HG03175 (cell line): ENCODE results near the gene ADSS1.

ENCODE experiments used
- ATAC-seq: cut with Tn5 transposase; IDR thresholded peaks from one replicate; pipeline ENCODE4 v1.9.1; 2021; ENCODE audit warnings: mild to moderate bottlenecking, moderate library complexity; ENCODE audit not compliant: unreplicated experiment

The ADSS1 gene

DNA sequence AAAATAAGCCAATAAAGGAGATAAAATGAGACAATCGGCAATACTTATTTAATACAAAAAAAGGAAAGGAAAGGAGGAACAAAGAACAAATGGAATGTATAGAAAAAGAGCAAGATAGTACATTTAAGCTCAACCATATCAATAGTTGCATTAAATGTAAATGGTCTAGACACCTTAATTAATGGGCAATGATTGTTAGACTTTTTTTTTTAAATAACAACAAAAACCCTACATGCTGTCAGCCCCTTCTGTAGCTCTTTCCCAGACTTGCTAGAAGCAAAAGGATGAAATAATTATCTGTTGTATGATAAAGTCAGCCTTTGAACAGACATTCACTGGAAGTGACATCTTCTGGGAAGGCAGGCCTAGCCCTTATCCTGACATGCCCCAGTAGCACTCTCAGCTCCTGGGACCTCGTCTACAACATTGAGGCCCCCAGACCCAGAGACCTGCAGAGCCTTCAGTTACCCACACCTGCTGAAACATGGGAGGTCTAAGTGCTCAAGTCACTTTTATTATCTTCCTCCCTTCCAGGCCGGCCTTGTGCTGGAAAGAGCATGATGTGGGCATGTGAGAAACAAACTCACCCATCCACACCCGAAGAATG, 42.3 kb downstream of the ADSS1 start:
- ATAC-seq = no peak

DNA sequence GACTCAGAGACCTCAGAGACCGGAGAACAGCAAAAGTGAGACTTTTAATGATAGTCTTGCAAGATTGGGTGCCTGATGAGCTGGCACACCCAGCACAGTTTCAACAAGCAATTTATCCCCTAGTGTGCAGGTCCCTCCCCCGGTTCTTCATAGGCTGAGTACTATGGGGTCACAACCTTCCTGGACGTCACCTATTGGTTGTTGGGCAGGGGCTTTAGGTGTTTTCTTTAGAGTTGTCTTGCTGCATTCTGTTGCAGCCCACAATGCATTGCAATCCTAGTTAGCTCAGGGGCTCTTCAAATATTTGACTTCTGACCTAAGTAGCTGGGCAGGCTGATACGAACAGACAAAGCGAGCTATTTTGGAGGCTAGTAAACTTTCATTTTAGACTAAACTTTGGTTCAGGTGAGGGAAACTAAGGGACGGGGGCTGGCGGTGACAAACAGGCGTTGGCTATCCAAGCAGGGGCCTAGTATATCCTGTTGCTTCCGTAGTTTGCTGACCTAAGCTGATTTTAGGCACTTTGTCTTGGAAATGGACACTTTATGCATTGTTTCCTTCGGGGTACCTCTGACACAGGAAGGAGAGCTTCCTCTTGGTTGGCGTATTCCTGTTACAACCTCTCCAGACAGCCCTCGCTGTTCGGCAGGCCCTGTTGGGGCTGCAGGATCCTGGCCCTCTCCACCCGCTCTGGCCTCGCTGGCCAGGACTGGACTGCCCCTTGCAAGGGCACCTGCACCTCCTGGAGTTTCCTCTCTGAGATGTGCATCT, 43.0 kb downstream of the ADSS1 start:
- ATAC-seq = no peak

DNA sequence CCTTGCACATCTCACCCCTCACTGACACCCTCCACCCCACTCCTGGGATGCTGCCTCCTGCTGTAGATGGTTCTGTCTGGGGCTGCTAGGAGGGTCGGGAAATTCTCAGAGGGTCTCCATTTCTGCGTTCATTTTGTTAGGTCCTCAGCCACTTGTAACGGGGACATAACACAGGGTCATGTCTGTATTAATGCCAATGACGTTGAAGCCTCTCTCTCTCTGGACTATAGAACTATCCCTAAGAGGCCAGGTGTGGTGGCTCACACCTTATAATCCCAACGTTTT, 43.5 kb downstream of the ADSS1 start:
- no peak for ATAC-seq

DNA sequence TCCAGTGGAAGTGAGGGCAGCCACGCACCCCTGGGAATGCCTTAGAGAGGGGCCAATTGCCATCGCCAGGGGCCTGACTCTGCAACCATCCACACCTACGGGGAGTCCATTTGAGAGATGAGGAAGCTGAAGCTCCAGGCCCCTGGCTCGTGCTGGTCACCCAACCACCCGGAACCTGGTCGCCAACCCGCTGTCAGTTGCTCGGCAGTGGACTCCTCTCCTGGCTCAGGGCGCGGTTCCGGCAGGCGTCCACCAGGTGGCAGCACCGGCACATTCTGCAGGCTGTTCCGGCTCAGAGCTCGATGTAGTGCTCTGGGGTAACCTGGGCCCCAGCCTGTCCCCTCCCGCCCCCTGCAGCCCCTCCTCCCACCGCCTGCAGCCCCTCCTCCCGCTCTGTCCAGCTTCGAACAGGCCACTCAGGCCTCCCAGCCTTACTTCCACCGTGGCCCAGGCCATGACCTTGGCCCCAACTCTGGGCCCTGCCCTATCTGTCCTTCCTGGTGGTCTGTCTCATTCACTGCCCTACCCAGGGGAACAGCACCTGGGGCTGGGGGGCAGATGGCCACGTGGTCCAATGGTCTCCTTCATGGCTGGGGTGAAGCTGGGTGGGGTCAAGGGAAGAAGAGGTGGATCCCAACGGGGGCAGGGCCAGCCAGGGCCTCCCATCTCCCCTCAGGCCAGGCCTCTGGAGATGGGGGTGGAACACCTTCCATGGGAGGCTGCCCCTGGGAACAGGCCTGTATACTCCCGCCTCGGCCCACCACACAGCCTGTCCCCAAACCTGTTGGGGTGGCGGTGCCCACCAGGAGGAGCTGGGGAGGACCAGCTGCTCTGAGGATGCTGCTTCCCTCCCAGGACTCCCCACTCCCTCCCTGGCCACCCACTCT, 44.7 kb downstream of the ADSS1 start:
- ATAC-seq = no peak

DNA sequence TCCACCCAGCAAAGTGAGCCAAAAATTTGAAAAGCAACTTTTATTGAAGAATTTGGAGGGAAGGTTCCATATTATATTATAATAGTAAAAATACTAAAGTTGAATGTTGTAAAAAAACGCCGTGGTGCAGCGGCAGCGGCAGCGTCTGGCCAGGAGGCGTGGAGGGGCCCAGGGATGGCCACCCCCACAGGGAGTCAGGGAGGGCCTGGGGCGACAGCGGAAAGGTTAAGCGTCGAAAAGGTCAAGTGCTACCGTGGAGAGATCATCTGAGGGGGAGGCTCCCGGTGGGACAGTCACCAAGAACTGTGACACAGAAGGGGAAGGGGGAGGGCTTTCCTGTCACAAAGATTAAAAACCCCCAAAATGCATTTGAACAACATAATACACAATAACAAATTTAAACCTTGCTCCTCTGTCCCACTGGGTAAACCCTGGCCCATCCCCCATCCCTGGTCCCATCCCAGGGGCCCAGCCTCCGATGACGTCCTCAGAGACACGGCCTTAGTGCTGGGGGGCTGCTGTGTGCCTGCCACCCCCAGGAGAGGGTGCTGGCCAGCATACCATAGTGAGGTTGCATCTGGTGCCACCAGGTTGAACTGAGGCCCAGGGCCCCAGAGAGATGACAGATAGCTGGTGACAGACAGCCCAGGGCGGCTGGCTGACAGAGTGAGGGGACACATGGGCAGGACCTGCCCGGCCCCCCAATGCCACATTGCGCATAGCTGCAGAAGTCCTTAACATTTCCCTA, 45.5 kb downstream of the ADSS1 start:
- no peak for ATAC-seq

DNA sequence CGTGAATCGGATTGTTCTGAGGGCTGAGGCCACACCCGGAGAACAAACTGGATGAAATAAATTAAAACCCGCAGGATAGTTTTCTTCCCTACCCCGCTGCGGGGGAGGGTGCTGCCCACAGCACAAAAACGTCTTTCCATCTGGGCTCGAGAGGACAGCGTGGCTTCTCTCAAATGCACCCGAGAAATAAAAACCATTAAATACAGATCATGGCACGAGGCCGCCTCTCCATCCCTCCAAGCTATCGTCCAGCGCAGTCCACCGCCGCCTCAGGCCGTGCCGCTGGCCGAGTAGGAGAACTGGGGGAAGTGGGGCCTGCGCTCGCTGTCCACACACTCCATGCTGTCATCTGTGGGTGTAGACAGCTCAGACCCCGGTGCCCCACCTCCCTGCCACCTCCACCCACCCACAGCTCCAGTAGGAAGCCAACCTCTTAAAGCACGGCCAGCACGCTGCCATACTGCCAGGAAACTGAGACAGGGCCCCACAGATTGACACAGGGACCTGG, 46.1 kb downstream of the ADSS1 start:
- ATAC-seq = no peak

DNA sequence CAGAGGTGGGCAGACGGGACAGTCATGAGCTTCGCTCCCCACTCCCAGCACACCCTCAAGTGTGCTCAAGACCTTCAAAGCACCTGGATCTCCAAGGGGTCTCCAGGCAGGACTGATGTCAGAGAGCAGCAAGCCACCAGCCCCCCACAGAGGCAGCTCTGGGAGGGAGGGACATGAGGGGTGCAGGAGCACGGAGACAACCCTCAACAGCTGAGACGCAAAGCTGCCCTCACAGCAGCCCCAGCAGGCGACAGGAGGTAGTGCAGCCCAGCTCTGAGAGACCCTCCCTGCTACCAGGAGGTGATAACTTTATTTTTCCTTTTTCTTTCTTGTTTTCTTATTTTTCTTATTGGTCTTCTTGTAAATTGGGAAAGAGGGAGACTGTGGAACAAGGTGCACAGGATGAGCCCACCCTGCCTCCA, 46.8 kb downstream of the ADSS1 start:
- ATAC-seq = no peak

DNA sequence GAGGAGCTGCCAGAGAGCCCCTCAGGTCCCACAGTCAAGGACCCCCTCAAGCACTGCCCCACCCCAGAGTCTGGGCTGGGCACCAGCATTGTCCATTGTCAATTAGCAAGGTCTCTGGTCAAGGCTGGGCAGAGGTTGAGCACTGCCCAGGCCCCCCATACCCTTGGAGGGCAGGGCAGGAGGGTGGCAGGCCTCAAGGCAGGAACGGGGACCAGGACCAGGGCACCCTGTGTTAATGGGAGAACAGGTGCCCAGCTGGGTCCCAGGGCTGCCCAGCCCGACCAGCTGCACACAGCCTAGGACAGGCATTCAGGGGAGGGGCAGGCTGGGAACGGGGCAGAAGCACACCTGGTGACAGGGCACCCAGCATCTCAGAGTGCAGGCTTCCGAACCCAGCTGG, 47.3 kb downstream of the ADSS1 start:
- no peak for ATAC-seq

DNA sequence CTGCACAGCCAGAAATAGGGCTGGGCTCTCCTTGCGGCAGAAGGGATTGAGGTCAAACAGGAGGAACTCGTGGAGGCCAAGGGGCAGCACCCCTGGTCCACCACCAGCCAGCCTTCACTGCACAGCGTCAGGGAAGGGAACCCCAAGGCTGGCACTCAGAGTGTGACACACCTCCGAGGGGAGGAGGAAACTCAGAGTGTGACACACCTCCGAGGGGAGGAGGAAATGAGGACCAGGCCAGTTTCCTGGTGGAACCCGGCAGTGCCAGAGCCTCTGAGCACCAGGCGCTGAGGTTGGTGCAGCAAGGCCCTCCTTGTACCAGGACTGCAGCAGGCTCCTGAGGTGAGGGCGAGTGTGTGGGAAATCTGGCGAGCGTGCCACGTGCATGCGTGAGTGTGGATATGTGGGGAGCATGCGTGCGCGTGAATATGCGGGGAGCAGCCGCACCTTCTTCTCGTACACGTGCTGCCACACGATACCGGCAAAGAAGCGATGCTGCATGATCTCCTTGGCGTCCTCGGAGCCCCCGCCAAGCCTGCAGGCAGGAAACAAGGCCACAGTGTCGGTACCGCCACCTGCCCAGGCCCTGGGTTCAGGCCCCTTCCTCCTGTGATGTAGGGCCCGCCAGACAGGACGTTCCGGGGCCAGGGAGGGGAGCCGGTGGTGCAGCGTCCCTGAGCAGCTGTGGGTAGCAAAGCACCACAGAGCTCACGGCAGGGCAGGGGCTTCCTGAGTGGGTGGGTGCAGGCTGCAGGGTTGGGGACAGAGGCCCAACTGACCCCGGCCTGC, 48.1 kb downstream of the ADSS1 start:
- ATAC-seq = no peak

DNA sequence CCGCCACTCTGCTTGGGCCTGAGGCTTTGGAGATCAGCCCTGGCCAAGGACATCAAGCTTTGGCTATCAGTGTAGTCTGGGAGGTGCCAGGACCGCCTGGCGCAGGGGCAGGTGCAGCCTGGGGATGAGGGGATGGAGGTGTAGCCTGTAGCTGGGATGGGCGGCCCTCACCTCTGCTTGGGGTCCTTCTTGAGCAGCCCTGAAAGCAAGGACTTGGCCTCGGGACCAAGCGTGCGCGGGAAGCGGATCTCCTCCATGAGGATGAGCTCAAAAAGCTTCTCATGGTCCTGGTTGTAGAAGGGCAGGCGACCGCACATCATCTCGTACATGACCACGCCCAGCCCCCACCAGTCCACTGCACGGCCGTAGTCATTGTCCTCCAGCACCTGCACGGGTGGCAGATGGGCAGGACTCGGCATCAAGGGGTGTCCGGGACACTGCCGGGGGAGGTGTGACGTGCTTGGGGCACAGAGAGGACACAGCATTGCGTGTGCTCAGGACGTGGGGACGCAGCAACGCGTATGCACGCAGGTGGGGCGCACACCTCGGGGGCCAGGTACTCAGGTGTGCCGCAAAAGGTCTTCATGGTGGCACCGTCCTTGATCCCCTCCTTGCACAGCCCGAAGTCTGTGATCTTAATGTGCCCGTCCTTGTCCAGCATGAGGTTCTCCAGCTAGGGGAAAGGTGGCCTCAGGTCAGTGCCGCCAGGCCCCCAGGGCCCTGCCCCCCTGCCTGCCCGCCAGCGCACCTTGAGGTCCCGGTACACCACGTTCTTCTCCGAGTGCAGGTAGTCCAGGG, 48.9 kb downstream of the ADSS1 start:
- no peak for ATAC-seq

DNA sequence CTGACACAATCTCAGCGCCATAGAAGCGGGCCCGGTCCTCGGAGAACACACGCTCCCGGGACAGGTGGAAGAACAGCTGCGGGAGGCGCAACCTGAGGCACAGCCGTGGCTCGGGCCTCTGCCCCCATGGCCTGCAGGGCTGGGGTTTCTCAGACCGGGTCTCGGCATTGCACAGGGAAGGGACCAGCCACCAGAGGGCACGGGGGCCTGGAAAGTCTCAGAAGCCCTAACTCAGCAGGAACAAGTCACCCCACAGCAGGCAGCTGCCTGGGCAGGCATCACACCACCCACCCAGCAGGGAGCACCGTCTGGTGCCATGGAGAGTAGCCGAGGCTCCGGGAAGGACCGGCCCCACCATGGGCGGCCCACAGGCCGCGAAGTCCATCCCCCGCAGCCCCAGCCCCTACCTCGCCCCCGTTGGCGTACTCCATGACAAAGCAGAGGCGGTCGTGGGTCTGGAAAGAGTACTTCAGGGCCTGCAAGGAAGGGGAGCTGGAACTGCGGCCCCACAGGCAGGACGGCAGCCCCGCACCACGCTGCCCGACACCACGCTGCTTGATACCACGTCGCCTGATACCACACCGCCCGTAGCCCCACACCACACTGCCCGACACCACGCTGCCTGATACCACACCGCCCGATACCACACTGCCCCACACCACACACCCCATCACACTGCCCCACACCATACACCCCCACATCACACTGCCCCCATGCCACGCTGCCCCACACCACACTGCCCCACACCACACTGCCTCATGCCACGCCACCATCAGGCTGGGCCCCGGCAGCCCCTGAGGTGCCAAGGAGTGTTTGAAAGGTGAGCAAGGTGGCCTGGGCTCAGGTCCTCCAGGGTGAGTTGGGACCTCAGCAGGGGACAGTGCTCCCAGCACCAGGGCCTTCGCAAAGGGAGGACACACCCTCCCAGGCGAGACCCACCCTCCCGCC, 49.8 kb downstream of the ADSS1 start:
- no peak for ATAC-seq

DNA sequence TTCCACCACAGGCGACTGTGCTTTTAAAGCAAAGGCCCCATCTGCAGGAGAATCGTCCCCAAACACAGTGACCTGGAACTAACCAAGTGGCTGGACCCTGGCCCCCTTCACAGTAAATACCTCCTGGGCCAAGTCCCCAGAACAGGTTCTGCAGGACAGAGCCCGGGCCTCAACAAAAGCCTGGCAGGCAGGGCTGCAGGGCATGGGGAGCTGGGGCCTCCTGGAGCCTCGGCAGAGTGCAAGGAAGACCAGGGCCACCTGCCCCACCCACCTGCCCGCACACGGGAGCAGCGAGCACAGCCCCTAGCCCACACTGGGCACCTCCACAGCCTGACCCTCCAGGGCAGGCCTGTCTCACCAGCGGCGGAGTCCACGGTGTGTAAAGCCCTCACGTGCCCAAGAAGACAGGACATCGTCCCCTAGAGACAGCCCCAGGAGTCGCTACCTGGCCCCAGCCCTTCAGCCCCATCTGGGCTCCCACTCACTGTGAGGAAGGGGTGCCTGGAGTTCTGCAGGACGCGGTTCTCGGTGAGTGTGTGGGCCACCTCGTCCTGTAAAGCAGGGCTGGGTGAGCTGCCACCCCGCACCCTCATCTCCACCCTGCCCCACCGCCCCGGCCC, 50.5 kb downstream of the ADSS1 start:
- no peak for ATAC-seq

DNA sequence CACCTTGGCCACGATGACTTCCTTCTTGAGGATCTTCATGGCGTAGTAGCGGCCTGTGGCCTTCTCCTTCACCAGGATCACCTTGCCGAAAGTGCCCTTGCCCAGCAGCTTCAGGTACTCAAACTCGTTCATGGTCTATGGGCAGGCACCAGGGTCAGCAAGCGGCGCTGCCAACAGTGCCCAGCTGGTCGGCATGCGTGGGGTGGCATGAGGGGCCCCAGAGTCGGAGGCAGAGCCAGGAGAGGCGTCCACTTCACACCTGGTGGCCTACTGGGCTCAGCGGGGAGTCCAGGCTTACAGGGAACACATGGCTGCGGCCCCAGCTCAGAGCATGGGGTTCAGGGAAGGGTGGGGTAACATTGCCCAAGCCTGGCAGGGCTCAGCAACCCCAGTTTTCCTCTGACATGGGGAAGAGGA, 51.1 kb downstream of the ADSS1 start:
- no peak for ATAC-seq

DNA sequence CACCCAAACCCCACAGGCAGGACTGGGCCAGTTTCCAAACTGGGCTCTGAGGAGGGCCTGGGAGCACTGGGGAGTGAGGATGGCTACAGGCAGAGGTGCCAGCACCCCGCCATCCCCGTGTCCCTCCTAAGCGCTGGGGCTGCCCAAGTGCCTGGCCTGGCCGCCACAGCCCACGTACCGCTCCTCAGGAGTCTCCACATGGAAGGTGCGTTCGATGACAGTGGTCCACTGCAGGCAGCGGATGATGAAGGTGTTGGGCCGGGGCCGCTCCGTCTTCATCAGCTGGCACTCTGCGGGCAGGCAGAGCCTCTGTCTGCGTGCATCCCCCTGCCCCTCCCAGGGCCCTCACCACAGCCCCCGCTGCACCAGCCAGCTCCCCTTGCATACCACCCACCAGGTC, 52.5 kb downstream of the ADSS1 start:
- no peak for ATAC-seq

DNA sequence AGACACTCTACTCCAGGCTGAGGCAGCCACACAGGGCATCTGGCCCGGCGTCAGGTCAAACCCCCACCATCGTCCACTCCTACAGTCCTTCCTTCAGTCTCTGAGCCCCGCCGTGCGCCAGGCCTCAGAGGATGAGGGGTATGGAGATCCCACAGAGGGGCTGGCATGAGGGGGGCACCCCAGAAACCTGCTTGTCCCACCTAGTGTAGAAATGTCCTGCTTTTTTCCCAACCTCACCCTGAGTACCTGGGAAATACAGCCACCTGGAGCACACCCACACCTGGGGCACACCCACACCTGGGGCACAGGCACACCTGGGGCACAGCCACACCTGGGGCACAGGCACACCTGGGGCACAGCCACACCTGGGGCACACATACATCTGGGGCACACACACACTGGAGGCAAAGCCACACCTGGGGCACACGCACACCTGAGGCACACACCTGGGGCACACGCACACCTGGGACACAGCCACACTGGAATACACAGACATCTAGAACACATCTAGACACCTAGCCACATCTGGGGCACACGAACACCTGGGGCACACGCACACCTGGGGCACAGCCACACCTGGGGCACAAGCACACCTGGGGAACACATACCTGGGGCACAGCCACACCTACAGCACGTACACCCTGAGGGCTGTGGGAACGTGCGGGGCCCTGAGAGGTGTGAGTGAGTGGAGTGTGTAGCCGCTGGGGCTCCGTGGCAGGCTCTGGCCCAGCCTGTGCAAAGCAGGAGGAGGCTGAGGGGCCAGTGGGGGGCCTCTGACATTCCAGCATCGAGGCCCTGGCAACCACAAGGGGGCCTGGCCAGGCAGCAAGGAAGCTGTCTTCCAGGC, 53.2 kb downstream of the ADSS1 start:
- ATAC-seq = no peak

DNA sequence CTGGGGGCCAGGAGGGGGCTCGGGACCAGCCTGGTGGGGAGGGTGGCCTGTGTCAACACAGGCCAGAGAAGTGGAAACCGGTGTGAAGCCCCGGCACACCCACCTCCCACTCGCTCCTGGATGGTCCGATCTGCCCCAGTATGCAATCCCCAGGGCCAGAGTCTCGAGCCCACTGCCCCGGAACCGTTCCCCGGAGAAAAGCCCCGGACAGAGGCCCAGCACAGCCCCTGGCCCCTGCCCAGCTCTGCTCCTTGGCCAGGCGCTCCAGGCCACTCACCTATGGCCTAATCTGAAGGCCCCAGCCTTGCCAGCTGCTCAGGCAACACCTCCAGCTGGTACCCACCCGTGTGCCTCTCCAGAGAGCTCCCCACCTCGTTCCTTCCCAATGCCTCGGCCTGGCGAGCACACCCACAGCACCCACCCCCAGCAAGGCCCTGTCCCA, 53.8 kb downstream of the ADSS1 start:
- ATAC-seq = no peak
